Measurements from ENCODE around the gene PRKN.

DNA sequence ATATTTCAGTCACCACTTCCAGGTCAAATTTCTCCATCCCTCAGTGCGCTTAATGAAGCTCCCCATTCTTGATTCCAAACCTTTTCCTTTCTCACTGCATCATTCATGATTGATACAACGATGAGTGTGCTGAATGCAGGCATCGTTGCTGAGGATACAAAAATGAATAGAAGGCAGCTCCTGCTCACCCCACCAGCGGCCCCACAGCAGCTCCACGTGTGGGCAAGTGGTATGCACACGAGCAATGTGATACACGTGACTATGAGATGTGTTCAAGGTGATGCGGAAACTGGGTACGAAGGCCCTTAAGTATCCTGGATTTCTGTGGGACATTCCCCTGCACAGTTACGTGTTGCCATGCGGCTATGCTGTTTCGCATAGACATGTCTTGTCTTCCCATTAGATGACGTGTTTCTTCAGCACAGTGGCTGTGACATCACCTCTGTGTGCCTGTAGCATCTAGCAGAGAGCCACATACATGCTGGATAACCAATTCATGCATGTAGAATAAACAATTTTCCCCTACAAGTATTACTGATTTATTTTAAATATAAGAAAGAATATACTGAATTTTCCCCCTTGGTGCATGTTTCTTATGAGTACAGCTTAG is 1193.2 kb downstream of the PRKN start:
- TF ChIP-seq POLR2A (IDR thresholded peaks at IDR 0.05) (no peak), EP300 (IDR thresholded peaks at IDR 0.05) (no peak)
- TF ChIP-seq, protein P1, sequence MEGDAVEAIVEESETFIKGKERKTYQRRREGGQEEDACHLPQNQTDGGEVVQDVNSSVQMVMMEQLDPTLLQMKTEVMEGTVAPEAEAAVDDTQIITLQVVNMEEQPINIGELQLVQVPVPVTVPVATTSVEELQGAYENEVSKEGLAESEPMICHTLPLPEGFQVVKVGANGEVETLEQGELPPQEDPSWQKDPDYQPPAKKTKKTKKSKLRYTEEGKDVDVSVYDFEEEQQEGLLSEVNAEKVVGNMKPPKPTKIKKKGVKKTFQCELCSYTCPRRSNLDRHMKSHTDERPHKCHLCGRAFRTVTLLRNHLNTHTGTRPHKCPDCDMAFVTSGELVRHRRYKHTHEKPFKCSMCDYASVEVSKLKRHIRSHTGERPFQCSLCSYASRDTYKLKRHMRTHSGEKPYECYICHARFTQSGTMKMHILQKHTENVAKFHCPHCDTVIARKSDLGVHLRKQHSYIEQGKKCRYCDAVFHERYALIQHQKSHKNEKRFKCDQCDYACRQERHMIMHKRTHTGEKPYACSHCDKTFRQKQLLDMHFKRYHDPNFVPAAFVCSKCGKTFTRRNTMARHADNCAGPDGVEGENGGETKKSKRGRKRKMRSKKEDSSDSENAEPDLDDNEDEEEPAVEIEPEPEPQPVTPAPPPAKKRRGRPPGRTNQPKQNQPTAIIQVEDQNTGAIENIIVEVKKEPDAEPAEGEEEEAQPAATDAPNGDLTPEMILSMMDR (IDR thresholded peaks at IDR 0.05): no peak

Measured in tibial nerve (tissue), 4 donors.